GM23338 (cell line): ENCODE results near the gene GPHN. TPM values are rescaled to one million over a fixed set of nuclear protein-coding genes. Genes with fewer than 3 reads are reported as not detected.

Experiments
- ATAC-seq: fragments of 200-7000 bp; cut with Tn5 transposase; 3 replicates; pipeline ENCODE4 v1.9.1; 2020
- DNase-seq: peaks from one replicate; pipeline ENCODE4 v3.0.0-alpha.2; 2015; ENCODE audit warnings: low spot score
- H2AFZ ChIP-seq: fragments of 200-600 bp; sonication (generic); 2 replicates; pipeline ENCODE4 v1.8.0; 2016; ENCODE audit warnings: antibody characterized with exemption, mild to moderate bottlenecking, moderate library complexity
- H3F3A ChIP-seq: fragments of 200-600 bp; sonication (generic); replicated peaks from 2 replicates; pipeline ENCODE4 v1.8.0; 2017; ENCODE audit warnings: antibody characterized with exemption, mixed run types, low read depth
- H3K27ac ChIP-seq: fragments of 200-600 bp; sonication (generic); 2 replicates; pipeline ENCODE4 v1.6.1; 2016; ENCODE audit warnings: low read depth
- H3K27me3 ChIP-seq: fragments of 200-600 bp; sonication (generic); 2 replicates; pipeline ENCODE4 v1.8.0; 2016; ENCODE audit warnings: mild to moderate bottlenecking, mixed run types, moderate library complexity; ENCODE audit not compliant: insufficient read depth
- H3K36me3 ChIP-seq: fragments of 200-600 bp; sonication (generic); 2 replicates; pipeline ENCODE4 v1.8.0; 2016; ENCODE audit warnings: mild to moderate bottlenecking; ENCODE audit not compliant: insufficient read depth
- H3K4me1 ChIP-seq: fragments of 200-600 bp; sonication (generic); 2 replicates; pipeline ENCODE4 v1.8.0; 2016; ENCODE audit warnings: mild to moderate bottlenecking, moderate library complexity; ENCODE audit not compliant: insufficient read depth
- H3K4me2 ChIP-seq: fragments of 200-600 bp; sonication (generic); 2 replicates; pipeline ENCODE4 v1.7.1; 2017; ENCODE audit warnings: mixed run types
- H3K4me3 ChIP-seq: fragments of 200-600 bp; sonication (generic); 2 replicates; pipeline ENCODE4 v1.6.1; 2016; ENCODE audit warnings: mixed run types
- H3K79me2 ChIP-seq: fragments of 200-600 bp; sonication (generic); replicated peaks from 2 replicates; pipeline ENCODE4 v1.8.0; 2017; ENCODE audit warnings: mild to moderate bottlenecking; ENCODE audit not compliant: insufficient read depth
- H3K9me2 ChIP-seq: fragments of 200-600 bp; sonication (generic); 2 replicates; pipeline ENCODE4 v1.8.0; 2017; ENCODE audit not compliant: insufficient read depth
- H4K20me1 ChIP-seq: fragments of 200-600 bp; sonication (generic); replicated peaks from 2 replicates; pipeline ENCODE4 v1.8.0; 2017; ENCODE audit warnings: mild to moderate bottlenecking; ENCODE audit not compliant: insufficient read depth
- H3K27ac Mint-ChIP-seq: 2 replicates; pipeline ENCODE4 v1.8.0; 2020; ENCODE audit warnings: inconsistent platforms, mild to moderate bottlenecking, moderate library complexity, mixed read lengths
- H3K27me3 Mint-ChIP-seq: 3 replicates; pipeline ENCODE4 v1.8.0; 2022; ENCODE audit warnings: low read depth, mild to moderate bottlenecking, moderate library complexity, mixed read lengths, inconsistent platforms; ENCODE audit not compliant: insufficient read depth, poor library complexity
- H3K36me3 Mint-ChIP-seq: 3 replicates; pipeline ENCODE4 v1.8.0; 2021; ENCODE audit warnings: low read depth, mild to moderate bottlenecking, inconsistent platforms, moderate library complexity, mixed read lengths
- H3K4me1 Mint-ChIP-seq: 3 replicates; pipeline ENCODE4 v1.8.0; 2020; ENCODE audit warnings: mild to moderate bottlenecking, inconsistent platforms, mixed read lengths
- H3K4me3 Mint-ChIP-seq: 3 replicates; pipeline ENCODE4 v1.8.0; 2021; ENCODE audit warnings: moderate library complexity, mild to moderate bottlenecking, inconsistent platforms, mixed read lengths
- H3K9me3 Mint-ChIP-seq: 3 replicates; pipeline ENCODE4 v1.8.0; 2020; ENCODE audit warnings: moderate library complexity, mild to moderate bottlenecking, inconsistent platforms, mixed read lengths
- CTCF ChIP-seq, 2 experiments: fragments of 200-600 bp in 1 of 2; sonication (generic) in 1 of 2; conservative IDR thresholded peaks; 2 replicates each; pipeline versions ENCODE4 v1.5.1 to v1.6.1; 2016 to 2017; ENCODE audit warnings: antibody characterized with exemption in 2 of 2, low read depth in 2 of 2, mild to moderate bottlenecking in 2 of 2, moderate library complexity in 1 of 2
- ETS1 ChIP-seq: IDR thresholded peaks from 2 replicates; pipeline ENCODE4 v1.6.1; 2016; ENCODE audit warnings: antibody characterized with exemption
- EZH2 ChIP-seq: fragments of 200-600 bp; sonication (generic); IDR thresholded peaks from one replicate; pipeline ENCODE4 v1.8.0; 2017; ENCODE audit warnings: antibody characterized with exemption, mild to moderate bottlenecking, low read depth; ENCODE audit not compliant: unreplicated experiment
- POLR2AphosphoS5 ChIP-seq: IDR thresholded peaks from 2 replicates; pipeline ENCODE4 v1.6.1; 2016; ENCODE audit warnings: antibody characterized with exemption, low read depth
- STAT1 ChIP-seq: IDR thresholded peaks from one replicate; pipeline ENCODE4 v1.6.1; 2016; ENCODE audit warnings: antibody characterized with exemption; ENCODE audit not compliant: unreplicated experiment
- ZNF462 ChIP-seq: fragments of 250-450 bp; sonication (Bioruptor Pico); IDR thresholded peaks from 2 replicates; pipeline ENCODE4 v1.5.0; 2020; ENCODE audit warnings: mild to moderate bottlenecking, moderate library complexity
- polyA plus RNA-seq: library from polyadenylated mRNA; unstranded; fragments of >200 nt; fragmentation: Nextera tagmentation; extraction: Ambion mirVana; gene quantifications from 2 replicates; pipeline ENCODE4 v1.2.1, GENCODE V29; 2016
- total RNA-seq: library from RNA; depleted of rRNA; stranded (reverse); fragments of >200 nt; shearing (Covaris generic); gene quantifications from 2 replicates; pipeline ENCODE4 v1.2.3, GENCODE V29; 2014

Gene GPHN
- total and polyA plus RNA-seq, 2 experiments from 2014 or later, result 17.6 to 20.6 TPM

- TF ChIP-seq ZNF462 (CRISPR knock-in tag) (no peak), ETS1 (no peak), EZH2 (no peak), POLR2AphosphoS5 (no peak)
Observed at GRCh38 chr14:67162385-67162784, 654.4 kb downstream of the GPHN start (continued).

- H3K4me2 ChIP-seq, result no peak overlapping the region
- TF ChIP-seq CTCF (conservative IDR thresholded peaks at IDR 0.05; ENCODE audit: low read depth in 2 of 2), result peak; percentile 84 to 99
- TF ChIP-seq STAT1, result no peak
- H3K27ac ChIP-seq, result peak overlapping the region; percentile 6; the same call in 1 of the 2 replicates
- Mint-ChIP-seq H3K36me3 (no peaks in the 10 kb centered on the region), H3K4me1 (peaks cover 8% of the 10 kb centered on the region; the same call in 2 of the 3 replicates), H3K9me3 (no peaks in the 10 kb centered on the region), H3K4me3 (no peak overlapping the region), H3K27me3 (no peaks in the 10 kb centered on the region), H3K27ac (no peak overlapping the region)
- 0 out of 2 replicates have a peak, but pooled peaks cover 8% of the 10 kb centered on the region for H3K4me1 ChIP-seq
- no peaks in the 10 kb centered on the region for H3K79me2 ChIP-seq
- DNase-seq (peak; percentile 78), ATAC-seq (peak; percentile 70)
- H4K20me1 ChIP-seq, result no peaks in the 10 kb centered on the region
- H3K9me2 ChIP-seq, result no peaks in the 10 kb centered on the region
- no peaks in the 10 kb centered on the region for H3K36me3 ChIP-seq
- H3F3A ChIP-seq, result no peaks in the 10 kb centered on the region
- no peaks in the 10 kb centered on the region for H3K27me3 ChIP-seq
- H2AFZ ChIP-seq, result no peak overlapping the region
- H3K4me3 ChIP-seq, result no peak overlapping the region
Observed at GRCh38 chr14:67166450-67166853, 658.5 kb downstream of the GPHN start.
